Cerebellar cortex (tissue), 1 donor: Measurements from ENCODE around the gene GPC1.
"Not testable (repeated sequence)": the region's sequence is repeated elsewhere in the genome, so short reads cannot be mapped to it uniquely, and the experiment has no call there.

Experiments
- DNase-seq: peaks from one replicate; pipeline ENCODE4 v3.0.0-alpha.2; 2015; ENCODE audit warnings: low spot score

GPC1 gene, protein sequence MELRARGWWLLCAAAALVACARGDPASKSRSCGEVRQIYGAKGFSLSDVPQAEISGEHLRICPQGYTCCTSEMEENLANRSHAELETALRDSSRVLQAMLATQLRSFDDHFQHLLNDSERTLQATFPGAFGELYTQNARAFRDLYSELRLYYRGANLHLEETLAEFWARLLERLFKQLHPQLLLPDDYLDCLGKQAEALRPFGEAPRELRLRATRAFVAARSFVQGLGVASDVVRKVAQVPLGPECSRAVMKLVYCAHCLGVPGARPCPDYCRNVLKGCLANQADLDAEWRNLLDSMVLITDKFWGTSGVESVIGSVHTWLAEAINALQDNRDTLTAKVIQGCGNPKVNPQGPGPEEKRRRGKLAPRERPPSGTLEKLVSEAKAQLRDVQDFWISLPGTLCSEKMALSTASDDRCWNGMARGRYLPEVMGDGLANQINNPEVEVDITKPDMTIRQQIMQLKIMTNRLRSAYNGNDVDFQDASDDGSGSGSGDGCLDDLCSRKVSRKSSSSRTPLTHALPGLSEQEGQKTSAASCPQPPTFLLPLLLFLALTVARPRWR

DNA sequence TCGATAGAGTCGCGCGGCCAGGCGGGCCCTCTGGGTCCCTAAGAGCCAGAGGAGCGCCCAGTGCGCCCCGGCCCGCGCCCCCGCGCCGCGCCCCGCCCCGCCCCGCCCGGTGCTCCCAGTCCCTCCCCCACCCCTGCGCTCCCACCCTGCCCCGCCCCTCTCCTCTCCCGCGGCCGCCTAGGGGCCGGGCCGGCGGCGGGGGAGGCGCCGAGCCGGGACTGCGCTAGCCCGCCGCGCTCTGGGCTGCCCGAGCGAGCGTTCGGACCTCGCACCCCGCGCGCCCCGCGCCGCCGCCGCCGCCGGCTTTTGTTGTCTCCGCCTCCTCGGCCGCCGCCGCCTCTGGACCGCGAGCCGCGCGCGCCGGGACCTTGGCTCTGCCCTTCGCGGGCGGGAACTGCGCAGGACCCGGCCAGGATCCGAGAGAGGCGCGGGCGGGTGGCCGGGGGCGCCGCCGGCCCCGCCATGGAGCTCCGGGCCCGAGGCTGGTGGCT is at the start of gene GPC1:
TSS of gene GPC1 (plus strand) at position 207 of the 491 bp plus-strand sequence. CDS start at position 463, 256 bp downstream.
- DNase-seq = peak; percentile 67

DNA sequence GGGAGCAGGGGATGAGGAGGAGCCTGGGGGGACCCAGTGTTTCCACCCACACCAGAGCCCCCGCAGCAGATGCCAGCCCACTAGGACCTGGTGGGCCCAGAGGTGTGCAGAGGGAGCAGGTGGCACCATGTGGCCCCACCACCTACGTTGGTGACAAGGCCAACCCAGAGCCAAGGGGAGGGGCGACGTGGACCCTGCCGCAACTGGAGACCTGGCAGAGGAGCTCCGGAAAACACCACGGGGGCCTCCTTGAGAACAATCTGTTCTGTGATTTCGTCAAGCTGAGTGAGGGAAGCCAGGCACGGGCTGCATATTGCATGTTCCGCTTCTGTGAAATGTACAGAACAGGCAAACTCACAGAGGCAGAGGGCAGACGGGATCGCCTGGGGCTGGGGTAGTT is 49.1 kb upstream of the GPC1 start:
- DNase-seq = no peak

DNA sequence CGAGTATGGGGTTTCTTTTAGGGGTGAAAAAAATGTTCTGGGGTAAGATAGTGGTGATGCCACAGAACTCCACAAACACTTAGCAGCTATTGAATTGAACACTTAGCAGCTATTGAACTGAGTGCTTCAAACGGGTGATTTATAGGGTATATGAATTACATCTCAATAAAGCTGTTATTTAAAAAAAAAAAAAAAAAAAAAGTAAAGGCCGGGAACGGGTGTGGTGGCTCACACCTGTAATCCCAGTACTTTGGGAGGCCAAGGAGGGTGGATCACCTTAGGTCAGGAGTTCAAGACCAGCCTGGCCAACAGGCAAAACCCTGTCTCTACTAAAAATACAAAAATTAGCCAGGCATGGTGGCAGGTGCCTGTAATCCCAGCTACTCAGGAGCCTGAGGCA is 48.7 kb upstream of the GPC1 start:
- DNase-seq = not testable (repeated sequence)

DNA sequence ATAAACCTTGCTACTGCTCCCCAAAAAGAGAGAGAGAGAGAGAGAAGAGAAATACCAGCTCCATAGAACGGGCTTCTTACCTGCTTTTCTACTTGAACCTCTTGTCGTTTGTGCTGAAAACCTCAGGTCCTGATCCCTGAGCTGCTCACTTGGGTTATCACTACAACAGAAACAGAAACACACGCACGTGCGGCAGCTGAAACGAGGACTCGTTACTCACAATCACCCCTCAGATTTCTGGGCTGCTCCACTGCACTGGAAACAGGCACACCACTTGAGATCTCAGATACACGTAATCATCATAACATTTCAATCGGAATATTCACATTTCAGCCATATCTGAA is 48.2 kb upstream of the GPC1 start:
- no peak for DNase-seq

DNA sequence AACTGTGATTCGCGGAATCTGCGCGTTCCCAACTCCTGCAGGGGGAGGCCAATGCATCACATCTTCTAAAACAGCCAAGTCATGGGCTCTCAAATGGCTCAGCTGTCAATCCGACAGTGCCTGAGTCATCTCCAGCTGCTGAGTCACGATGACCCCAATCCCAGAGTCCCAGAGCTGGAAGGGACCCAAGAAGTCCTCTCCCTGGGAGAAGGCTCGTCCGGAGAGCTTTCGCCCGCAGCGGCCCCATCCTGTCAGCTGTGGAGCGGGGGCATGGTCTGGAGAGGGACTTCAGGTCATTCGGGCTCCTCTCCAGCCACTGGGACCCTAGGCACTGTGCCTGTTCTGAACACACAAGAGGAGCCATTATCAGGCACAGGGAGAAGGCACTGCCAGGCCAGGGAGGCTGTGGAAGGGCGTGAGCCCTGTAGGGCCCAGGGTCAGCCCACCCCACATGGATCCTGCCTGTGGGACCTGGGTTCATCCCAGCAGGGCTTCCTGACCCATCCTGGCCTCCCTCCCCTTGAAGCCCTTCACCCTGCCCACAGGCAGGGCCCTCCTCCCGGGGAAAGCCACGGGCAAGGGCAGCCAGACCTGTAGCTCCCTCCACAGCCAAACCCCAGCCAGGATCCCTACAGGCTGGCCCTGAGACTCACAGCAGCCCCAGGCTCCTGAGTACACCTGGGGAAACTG is 47.6 kb upstream of the GPC1 start:
- peak; percentile 2 for DNase-seq

DNA sequence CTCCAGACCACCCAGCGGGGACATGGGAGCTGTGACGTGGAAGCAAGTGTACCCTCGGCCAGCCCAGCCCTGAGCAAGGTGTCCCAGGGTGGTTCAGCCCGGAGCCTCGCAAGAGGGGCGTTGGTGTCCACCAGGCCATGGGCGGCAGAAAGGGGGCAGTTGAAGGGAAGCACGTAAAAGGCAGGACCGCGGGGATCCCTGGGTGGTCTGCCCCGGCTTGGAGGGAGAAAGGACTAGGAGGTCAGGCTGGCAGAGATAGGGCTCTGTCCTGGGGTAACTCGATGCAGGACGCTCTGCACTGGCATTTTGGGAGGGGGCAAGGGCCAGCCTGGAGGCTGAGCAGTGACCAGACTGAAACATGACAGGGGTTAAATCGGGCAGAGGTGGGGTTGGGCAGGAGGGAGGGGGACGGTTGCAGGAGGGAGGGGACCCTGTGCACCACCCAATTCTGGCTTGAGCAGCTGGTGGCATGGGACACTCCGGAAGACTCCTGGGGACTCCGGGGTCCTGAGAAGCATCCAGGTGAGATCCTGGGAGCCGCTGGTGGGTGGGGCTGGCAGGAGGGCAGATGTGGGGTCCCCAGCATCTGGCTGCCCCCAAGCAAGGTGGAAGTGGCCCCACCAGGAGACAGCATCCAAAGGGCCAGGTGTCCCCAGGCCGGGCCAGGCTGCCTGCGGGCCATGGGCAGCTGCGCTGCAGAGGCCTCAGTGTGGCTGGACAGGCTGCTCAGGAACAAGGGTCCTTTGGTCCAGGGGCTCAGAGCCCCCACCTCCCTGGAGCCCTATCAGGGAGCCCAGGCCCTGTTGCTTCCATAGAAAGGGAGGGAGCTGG is 46.8 kb upstream of the GPC1 start:
- DNase-seq = no peak

DNA sequence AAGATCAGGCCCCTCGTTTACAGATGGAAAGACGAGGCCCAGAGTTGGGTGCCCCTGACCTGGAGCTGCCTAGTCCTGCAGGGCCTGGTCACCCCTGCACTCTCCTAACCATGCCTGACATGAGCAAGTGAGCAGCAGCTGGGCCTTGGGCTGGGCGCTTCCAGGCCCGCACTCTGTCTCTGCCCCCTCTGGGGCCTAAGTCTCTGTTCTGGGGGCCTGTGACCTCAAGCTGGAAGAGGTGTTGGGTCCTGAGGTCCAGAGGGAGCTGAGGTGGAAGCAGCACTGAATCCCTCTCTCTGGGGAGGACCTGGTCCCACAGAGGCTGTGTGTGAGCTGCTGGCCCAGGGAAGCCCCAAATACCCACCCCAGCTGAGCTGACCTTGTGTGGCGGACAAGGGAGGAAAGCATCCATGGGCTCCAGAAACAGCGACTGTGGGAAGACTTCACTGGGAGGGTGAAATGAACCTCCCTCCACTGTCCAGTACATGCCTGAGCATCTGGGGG is 46.1 kb upstream of the GPC1 start:
- no peak for DNase-seq

DNA sequence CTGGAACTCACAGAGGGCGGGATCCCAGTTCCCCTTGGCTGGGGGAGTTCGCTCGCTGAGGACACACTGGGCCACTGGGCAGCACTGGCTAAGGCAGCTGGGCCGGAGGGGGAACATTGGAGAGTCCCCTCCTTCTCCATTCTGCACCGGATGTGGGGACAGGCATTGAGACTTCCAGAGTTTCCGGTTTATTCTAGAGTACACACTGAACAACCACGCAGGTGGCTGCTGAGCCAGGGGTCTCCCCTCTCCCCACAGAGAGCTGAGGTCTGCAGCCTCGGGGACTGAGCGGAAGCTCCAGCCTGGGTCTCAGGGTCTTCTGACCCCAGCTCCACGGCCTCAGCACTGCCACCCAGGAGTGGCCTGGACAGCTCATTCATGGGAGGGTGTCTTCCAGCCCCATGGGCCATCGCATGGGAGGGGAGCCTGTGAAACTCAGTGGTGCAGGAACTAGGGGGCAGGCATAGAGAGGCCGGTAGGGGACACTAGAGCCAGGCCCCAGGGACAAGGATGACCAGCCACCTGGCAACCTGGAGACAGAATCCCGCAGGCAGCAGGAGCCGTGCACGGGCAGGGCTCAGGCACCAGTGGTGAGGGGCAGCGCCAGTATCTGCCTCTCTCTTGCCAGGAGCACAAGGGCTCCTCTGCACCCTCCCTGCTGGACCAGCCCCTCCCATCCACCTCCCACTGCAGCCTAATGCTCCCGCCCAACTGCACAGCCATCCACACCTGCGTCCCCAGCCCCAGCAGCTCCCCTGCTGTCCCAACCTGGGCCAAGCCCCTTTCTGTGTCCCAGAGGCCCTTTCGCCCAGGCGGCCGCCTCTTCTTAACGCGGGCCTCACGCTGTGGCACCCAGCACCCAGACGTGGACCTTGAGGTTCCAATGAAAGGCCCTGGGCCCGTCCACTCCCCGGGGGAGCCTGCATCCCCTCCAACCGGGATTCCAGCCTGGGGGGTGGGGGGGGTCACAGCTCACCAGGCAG is 45.1 kb upstream of the GPC1 start:
- DNase-seq = no peak

DNA sequence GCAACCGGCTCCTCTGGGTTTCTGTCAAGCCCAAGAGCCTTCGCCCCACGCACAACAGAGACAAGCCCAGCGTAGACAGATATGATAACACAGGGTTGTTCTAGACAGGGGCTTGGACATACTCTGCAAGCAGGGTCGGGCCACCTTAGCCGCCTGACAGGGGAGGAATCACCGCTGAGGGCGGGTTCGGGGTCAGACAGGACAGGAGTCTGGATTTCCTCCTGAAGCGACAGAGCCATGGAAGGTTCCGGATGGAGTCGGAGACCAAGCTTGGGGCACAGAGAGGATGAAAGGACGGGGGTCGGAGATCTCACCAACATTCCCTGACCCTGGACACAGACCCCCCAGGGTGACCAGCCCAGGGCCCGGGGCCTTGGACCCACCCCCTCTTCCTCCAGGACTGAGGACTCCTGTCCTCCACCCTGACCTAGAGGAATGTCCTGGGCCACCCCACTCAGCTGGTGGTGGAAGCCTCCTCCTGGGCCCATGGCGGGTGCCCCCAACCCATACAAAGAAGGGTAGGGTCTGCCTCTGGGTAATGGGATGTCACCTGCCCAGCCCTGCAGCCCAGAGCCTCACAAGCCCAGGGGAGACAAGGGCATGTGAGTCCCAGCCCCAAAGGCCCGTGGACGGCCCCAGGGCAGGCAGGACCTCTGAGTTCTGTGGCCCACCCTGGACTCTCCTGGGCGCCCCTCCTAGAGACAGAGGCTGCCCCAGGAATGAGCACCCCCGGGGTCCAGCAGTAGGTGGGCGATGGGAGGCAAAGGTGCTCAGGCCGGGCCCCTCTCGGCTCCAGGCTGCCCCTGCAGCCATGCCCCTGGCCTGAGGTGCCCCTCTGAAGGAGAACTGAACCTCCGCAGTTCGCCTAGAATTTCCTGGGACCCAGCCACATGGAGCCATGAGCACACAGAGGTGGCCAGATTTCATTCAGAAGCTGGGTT is 44.1 kb upstream of the GPC1 start:
- DNase-seq = no peak

DNA sequence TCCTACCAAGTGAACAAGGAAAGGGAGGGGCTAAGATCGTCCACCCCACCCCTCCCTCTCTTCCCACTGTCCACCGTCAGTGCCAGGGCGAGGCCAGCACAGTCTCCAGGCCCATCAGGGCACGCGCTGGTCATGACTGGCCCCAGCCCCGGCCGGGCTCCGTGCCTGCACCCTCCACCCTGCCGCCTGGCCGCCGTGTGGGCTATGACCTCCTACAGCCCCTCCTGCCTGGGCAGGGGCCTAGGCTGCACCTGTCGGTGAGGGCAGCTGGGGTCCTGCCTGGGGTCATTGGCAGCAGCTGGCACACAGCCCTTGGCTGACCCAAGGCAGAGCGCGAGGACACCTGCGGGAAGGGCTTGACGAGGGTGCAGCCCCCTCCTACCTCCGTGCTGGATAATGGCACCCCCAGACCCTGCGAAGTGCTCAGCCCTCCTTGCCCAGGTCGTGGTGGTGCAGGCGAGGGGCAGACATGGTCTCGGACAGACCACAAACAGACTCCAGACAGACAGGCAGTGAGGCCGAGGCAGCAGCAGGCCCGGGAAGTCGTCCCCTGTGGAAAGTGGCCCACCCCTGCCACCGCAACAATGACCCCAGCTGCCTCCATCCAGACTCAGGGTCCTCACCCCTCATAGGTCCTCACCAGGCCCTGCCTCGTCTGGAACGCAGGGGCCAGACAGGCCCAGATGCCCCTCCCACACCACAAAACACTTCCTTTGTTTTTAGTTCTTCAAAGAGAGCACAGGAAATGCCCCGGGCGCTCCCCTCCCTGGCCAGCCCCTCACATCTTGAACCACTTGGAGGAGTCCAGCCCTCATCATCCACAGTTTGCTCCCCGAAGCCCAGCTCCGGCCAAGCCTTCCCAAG is 43.1 kb upstream of the GPC1 start:
- DNase-seq = no peak

DNA sequence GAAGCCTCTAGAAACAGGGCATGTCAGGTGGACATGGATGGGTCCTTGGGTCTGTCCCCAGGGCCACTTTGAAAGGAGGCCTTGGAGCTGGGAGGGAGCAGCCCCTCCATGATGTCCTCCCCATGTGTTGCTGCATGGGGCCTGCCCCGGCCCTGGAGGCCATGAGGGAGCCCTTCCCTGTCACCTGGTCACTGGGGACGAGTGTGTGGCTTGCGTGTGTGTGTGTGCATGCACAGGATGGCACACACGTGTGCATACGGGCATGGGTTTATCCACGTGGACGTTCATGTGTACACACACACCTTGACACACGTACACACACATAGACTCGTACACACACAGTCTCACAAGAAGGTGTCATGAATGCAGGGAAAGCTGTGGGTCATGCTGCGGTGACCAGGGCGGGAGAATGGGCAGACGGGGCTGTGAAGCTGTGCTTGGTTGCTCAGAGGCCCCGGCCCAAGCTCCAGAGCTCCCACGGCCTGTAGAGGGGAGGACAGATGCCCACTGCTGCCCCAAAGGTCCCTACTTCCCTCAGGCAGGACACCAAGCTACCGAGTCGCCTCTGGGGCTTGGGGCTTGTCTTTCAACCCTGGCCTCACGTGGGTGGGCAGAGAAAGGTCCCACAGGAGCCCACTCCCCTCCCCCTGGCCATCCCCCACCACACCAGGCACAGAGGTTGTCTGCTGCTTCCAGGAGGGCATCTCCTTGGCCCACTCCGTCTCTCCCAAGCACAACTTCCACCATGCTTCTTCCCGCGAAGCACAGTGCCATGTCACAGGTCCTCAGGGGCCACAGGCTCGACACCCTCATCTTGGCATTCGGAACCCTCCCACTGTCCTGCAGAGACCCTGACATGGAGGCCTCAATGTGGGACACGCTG is 42.3 kb upstream of the GPC1 start:
- no peak for DNase-seq

DNA sequence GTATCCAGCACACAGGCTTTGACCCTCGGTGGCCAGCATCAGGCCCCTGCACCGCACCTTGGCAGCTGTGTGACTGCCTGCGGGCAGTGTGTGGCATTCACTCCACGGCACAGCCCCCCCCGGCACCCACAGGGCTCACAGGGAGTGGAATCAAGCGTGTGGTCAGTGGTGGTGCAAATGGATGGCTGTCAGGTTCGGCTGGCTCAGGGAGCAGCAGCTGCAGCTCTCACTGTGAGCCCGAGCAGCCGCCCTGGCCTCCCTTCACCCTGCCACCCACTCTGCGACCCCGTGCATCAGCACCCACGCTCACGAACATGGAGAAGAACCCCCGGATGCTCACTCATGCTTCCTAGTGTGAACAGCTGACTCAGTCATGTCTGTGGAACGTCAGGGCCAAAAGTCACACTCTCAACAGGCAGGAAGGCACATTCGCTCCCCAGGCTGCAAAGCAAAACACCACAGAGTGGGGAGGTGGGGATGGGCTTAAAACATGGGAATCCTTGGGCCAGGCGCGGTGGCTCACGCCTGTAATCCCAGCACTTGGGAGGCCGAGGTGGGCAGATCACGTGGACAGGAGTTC is 41.5 kb upstream of the GPC1 start:
- no peak for DNase-seq

DNA sequence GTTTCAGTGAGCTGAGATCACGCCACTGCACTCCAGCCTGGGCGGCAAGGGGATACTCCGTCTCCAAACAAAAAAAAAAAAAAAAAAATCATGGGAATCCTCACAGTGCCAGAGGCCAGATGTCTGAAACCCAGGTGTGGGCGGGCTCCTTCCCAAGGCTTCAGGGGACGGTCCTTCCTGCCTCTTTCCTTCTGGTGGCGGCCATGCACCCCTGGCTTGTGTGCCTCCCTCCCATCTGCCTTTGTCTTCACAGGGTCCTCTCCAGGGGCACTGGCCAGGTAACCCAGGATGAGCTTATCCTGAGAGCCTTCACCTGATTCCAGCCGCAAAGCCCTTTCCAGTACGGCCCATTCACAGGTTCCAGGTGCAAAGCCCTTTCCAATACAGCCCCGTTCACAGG is 40.9 kb upstream of the GPC1 start:
- no peak for DNase-seq

DNA sequence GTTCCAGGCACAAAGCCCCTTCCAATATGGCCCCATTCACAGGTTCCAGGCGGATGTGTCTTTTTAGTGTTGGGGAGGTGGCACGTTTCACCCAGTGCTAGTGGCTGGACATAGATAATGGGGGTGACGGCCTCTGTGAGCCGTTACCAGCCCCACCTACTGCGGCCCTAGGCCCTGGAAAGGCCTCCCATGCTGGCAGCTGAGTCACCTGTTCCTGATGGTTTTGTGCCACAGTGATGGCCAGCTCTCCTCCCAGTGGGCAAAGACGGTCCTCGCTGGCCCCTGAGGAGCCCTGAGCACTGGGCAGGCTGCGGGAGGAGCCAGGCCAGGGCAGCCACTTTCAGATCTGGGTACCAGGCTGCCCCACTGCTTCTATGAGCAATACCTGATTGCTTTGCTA is 40.0 kb upstream of the GPC1 start:
- DNase-seq = no peak

DNA sequence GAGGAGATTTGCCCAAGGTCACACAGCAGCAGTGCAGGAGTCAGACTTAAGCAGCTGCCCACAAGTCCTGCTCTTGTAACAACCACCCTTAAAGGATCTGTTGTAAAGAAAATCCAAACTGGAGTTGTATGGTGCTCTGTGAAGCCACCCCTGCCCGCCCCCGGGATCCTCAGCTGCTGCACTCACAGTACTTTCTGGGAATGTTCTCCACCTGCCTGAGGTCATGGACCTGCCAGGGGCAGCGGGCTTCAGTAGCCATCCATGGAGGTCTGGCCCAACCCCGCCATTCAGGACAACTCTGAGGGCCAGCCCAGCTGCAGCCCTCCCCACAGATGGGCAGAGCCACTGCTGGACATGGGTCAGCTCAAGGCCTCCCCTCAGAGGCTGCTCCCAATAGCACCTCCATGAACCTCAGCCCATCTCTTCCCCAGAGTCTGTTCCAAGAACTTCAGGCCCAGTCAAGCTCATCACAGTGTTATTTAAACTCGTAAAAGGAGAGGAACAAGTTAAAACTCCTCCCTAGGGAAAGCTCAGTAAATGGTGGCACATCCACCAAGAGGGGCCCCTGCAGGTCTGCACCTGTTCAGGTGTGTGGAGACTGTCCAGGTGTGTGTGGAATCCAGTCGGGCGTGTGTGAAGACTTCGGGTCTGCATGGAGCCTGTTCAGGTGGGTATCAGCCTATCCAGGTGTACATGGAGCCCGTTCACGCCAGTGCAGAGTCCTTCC is 39.4 kb upstream of the GPC1 start:
- no peak for DNase-seq
